GM08714 (cell line): ENCODE measurements around the gene UXS1.

Experiments used
- H3K4me3 ChIP-seq: fragments of 200-500 bp; sonication (Bioruptor generic); 2 replicates; pipeline ENCODE4 v1.5.1; 2014; ENCODE audit warnings: mild to moderate bottlenecking, low read length, inconsistent platforms
- ZNF274 ChIP-seq: IDR thresholded peaks from 2 replicates; pipeline ENCODE4 v1.6.1; 2012; ENCODE audit warnings: mild to moderate bottlenecking, low read depth, low read length

The UXS1 gene

DNA sequence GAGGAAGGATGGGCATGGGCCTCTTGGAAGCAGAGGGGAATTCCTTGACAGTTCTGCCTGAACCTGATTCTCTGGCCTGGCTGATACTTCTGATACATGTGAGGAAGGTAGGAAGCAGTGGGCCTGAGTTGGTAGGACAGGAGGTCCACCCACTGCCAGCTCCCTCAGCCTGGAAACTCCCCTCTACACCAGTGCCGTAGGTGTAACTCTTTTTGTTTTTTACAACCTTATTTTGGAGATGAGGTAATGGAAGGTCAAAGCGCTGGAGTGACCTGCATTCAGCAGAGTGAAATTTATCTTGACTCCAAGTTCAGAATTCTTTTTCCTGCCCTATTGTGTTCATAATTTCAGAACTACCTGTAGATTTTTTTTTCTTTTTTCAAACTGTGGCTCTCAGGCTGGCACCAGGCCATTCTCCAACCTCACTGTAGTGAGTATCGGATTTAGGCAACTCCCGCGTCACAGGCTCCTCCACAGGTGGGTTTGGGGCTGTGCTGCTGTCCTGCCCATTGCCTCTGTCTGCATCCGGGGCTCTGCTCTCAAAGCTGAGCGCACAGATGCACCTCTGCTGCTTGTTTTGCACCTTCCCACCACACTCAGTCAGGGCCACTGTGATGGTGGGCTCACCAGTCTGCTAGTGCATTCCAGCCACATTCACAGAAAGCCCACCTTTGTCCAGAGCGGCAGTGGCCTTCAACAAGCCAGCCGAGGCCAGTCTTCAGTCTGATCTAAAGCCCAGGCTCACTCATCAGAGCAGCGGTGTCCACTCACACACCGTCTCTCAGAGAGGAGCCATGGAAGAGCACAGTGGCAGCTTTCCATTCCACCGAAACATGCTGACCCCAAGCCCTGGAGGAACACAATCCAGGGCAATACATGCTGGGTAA lies 87.2 kb downstream of the UXS1 start:
- no peak for TF ChIP-seq ZNF274
- H3K4me3 ChIP-seq = no peak overlapping the region

DNA sequence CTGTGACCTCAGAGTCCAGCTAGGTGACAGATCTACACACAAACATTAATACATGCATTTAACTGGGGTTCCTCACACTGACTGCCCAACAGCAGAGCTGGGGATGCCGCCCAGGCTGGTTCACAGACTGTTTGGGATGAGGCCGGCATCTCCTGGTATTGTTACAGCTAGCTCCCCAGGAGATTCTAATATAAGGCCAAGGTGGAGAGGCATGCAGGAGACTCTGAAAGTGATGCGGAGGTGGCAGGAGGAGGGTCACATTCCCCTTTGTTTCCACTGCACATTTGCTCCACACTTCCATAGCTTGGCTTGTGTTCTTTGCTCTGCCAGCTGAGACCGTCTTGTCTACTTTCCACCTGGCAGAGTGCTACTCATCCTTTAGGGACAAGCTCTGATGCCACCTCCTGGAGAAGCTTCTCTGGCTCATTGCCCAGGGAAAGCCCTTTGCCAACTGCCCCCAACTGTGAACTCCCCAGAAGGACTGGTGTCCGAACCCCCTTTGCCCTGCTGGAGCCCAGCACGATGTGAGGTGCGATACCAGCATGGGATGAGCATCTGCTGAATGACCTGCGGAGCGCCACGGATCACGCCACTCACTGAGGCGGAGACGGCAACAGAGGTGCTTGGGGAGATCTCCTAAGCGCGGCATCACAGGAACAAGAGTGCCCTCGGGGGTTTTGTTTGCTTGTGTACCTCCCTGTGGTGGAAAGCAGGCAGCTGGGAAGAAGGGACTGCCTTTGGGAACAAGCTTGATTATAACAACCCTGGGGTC lies 88.8 kb downstream of the UXS1 start:
- H3K4me3 ChIP-seq = no peak overlapping the region
- no peak for TF ChIP-seq ZNF274

DNA sequence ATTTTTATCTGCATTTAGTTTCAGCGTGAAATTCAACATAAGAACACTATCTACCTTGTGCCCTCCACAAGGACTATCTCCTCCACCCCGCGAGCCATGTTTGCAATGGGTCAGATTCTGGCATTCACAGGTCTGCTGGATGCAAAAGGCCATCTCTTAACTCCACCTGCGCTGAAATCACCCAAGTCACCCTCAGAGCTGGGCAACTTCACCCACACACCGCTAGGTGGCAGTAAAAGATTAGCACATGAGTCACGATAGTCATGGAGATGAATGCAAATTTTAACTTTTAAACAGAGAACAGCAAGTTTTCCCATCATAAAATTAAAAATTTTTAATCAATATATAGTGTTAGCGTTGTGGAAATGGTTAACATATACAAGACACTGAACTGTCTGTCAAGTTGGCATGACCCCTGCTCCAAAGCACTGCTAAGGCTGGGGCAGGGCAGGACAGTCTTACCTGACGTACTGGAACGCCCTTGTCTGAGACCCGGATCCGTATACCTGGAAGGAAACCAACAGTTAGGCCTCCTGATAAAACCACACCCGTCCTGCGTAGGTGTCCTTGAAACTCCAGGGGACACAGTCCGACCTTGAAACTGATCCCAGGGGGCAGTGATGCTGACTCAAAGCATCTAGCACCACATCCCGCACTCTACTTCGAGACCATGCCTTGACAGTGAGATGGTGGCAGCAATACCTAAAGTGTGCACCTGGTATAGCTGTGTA lies 89.6 kb downstream of the UXS1 start:
- TF ChIP-seq ZNF274 = no peak
- H3K4me3 ChIP-seq = no peak overlapping the region

DNA sequence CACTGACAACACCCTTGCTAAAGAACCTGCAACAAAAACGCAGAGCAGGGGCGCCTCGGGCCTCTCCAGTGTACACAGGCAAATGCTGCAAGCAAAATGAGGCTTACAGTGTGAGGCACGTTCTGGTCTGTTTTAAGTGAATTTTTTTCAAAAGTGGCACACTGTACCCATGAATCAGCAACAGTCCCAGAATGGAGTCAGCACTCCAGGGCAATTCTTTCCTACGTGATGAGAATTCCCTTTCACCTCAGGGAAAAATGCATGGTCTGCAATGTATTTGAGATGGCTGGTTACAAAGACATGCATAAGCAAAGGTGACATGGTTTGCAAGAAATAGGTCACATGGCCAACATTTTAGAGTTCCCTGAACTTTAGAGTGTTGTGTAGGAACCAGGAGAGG lies 94.4 kb downstream of the UXS1 start:
- no peak overlapping the region for H3K4me3 ChIP-seq
- TF ChIP-seq ZNF274 = no peak

DNA sequence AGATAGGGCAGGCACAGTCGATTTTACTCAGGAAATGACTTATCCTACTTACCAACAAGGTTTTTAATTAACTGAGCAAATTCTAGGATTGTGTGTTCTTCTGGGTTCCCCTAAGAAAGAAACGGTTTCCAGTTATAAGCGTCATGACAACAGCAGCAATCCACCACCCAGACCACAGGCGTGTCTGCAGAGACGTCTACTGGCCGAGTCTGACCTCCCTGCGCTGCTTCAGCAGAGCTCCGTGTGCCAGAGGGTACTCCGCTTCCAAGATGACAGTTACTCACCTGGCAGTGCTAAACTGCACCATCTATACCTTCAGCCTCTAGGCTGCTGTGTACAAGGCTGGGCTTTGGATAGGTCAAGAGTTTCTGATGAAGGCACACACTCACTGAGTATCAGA lies 95.4 kb downstream of the UXS1 start:
- H3K4me3 ChIP-seq = no peak overlapping the region
- TF ChIP-seq ZNF274 = no peak

DNA sequence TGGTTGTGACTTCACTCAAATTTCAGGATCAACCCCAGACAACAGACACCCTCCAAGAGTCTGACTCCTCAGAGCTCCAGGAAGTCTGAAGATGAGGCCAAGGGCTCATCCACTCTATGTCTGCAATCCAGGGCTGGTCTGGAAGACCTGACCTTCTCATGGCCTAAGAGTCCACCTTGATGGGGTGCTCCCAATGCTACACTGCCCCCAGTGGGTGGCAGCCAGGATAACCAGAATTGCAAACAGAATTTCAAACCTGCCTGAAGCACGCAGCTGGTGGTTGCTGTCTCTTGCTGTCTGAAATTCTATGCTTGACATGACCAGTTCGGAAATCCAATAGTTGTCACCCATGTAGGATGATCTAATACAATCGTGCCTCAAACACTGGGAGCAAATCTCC lies 96.0 kb downstream of the UXS1 start:
- TF ChIP-seq ZNF274 = no peak
- H3K4me3 ChIP-seq = no peak overlapping the region

DNA sequence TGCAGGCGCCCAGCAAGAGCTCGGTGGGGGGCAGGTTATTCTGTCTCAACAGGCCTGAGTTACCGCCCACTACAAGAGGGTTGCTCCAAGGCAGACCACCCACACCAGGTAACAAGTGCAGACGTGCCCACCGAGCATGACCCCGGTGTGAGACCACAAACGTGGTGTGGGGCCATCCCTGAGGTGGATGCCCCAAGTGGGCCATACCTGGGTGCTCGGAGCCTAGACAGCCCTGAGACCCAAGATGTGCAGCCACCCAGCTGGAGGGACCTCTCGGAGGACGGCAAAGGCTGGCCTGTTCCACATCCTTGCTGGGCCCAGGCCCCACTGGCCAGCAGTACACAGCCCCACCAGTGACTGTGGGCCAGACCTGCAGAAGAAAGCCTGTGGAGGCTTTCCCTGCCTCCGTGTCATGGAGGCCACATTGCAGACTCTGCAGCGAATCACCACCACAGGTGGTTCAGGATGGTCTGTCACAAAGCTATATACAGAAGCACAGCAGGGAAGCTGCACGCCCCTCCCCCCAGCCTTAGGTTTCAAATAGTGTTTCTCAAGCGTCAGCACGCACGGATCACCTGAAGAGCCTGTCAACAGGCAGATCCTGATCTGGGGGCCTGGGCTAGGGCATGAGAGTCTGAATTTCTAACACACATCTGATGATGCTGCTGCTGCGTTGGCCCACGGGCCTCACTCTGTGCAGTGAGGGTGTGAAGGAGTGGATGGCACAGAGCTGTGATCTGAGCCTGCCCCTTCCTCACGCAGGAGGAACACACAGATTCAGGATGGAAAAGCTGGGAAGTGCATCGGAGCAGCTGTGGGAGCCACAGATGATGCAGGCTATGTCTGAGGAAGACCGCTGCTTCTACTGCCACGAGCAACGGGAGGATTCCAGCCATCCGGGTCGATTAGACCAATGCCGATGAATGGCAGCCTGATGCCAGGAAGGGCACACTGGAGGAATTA lies 96.8 kb downstream of the UXS1 start:
- TF ChIP-seq ZNF274 = no peak
- no peak overlapping the region for H3K4me3 ChIP-seq

DNA sequence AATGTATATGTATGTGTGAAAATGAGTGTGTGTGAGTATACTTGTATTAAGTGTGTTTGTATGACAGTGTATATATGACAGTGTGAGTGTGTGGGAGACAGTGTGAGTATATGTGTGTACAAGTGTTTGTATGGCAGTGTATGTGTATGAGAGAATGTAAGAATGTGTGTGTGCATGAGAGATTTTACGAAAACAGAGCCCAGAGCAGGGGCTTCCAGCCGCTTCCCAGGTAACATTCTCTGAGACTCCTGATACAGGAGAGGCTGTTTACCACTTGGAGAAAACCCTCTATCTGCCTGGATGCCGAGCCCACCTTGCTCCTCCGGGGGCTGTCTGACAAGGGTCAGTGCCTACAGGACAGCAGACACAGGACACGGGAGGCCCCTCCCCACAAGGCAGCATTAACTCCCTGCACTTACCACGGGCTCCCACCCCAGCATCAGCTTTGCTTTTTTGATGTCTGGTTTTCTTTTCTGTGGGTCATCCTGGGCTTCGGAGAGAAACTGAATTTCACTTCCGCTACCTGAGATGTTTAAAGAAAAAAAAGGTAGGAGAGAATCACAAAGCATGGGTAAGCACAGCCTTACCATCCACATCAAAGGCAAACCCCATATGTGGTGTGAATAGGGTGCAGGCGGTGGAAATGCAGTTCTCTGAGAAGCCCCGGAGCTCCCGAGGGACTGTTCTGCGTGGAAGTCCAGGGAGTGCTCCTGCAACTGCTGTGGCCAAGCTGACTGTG lies 97.6 kb downstream of the UXS1 start:
- TF ChIP-seq ZNF274 = no peak
- H3K4me3 ChIP-seq = no peak overlapping the region

DNA sequence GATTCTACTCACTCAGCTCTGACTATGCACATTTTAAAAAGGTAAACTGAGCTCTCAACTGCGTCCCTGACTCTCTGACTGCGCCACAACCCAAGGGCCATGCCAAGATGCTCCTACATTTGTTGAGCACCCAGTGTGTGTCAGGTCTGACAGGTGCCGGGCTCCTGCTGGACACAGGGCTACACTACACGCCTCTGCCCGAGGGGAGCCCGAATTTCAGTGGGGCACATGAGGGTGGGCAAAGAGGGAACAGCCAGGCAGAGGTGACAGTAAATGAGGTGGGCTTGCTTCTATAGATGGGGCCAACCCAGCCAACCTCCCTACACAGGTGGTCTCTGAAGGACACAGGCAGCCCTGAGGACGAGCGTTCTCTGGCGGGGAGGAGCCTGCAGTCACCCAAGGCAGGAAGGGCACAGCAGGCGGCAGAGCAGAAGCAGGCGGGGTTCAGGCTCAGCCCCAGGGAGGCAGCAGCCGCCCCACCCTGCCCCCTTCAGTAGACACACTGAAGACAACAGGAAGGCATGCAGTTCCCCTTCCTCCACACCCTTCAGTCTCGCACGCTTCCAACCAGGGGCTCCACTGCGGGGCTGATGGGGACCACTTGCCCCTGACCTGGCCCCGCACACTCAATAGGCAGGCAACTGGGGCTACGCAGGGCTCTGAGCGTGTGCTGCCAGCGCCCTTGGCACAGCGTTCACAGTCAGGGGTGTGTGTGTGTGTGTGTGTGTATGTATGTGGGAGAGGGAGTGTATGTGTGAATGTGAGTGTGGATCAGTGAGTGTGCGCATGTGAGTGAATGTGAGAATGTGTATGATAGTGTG lies 98.4 kb downstream of the UXS1 start:
- TF ChIP-seq ZNF274 = no peak
- no peak overlapping the region for H3K4me3 ChIP-seq

DNA sequence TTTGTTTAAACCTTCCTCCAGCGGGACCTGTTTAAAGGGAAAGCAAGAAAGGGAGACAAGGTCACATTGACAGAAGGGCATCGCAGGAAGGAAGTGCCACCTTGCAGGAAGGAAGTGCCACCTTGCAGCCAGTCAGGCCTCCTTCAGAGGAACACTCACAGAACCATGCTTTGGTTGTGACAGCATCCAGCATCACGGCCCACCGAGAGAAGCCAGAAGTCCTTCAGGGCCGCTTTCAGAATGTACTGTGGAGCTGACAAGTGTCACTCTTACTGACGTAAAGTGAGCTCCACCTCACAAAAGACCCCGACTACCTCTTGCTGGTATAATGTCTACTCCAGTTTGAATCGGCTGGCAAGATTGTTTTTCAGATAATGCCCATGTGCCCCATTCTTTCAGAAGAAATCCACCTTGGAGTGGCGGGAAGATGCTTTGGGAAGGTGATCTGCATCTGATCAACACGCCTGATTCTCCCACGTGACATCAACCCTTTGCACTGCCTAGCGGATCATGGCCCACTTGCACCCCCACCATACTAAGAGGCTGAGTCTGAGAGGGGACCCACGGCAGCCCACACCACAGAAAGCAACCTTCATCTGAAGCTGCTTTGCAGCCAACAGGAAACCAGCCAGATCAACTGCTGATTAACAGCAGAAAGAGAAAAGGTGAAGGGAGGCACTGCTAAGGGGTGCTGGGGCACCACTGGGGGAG lies 99.8 kb downstream of the UXS1 start:
- no peak for TF ChIP-seq ZNF274
- H3K4me3 ChIP-seq = no peak overlapping the region

DNA sequence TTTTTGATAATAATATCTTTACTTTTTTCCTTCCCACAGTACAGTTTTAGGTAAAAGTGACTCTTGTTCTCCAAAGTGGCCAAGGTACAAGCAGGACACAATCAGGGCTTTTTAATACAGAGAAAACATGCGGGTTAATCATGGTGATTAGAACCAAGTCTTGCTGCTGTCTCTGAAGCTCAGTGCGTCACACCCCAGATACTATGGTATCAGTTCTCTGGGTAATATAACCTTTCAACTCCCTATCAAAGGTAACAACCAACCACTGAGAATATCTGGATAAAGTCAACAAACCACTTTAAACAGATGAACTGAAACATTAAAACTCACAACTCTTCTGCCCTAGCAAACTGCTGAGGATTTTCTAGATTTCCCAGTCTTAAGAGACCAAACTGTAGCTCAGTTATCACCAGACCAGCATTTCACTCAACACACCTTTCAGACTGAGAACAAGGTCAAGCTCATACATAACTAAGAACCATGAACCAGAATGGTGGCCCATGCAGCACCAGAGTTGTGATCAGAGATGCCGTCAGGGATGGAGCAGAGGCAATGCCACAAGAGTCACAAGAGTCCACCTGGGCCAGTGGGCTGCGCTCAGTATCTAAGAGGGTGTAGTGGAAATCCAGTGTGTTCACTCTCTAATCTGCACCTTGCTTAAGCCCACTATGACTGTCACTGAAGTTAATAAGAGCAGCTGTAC lies 103.0 kb downstream of the UXS1 start:
- TF ChIP-seq ZNF274 = no peak
- no peak overlapping the region for H3K4me3 ChIP-seq
